Glomerular endothelial cell (primary cell): ENCODE results near the gene NKTR. TPM values are rescaled to one million over a fixed set of nuclear protein-coding genes. Genes with fewer than 3 reads are reported as not detected.
A peak's percentile ranks its signal among the peaks of the same experiment; 100 is the strongest.

ENCODE experiments used
- DNase-seq: peaks from one replicate; pipeline ENCODE4 v3.0.0-alpha.2; 2011; ENCODE audit warnings: low read depth, low spot score; ENCODE audit errors: extremely low read depth
- total RNA-seq: library from RNA; depleted of rRNA; stranded (reverse); fragments of >200 nt; gene quantifications from 2 replicates; pipeline ENCODE4 v1.2.3, GENCODE V29; 2015

Gene NKTR
- total RNA-seq, 1 donor from 2014 or later, result 73.9 TPM

GRCh38 chr3:42675909-42676308, 75.4 kb downstream of the NKTR start:
- DNase-seq, result no peak

GRCh38 chr3:42678447-42678846, 78.0 kb downstream of the NKTR start:
- no peak for DNase-seq

GRCh38 chr3:42680271-42680670, 79.8 kb downstream of the NKTR start:
- DNase-seq, result no peak

- DNase-seq, result no peak
Observed at GRCh38 chr3:42680806-42681205, 80.3 kb downstream of the NKTR start.

- no peak for DNase-seq
Observed at GRCh38 chr3:42681361-42682038, 81.0 kb downstream of the NKTR start.

- no peak for DNase-seq
Observed at GRCh38 chr3:42682301-42683070, 82.0 kb downstream of the NKTR start.

GRCh38 chr3:42683875-42684598, 83.6 kb downstream of the NKTR start:
- peak; percentile 37 for DNase-seq

- no peak for DNase-seq
Observed at GRCh38 chr3:42684632-42685362, 84.3 kb downstream of the NKTR start.

- DNase-seq, result no peak
Observed at GRCh38 chr3:42685363-42685881, 84.9 kb downstream of the NKTR start, which contains the start of gene KLHL40. KLHL40 (plus strand) TSS chr3:42685537; CDS start chr3:42685619, 82 bp downstream.

- no peak for DNase-seq
Observed at GRCh38 chr3:42685891-42686820, 85.7 kb downstream of the NKTR start.

- no peak for DNase-seq
Observed at GRCh38 chr3:42686832-42687650, 86.6 kb downstream of the NKTR start.

- no peak for DNase-seq
Observed at GRCh38 chr3:42688016-42688415, 87.5 kb downstream of the NKTR start.

- no peak for DNase-seq
Observed at GRCh38 chr3:42688487-42689420, 88.3 kb downstream of the NKTR start.

GRCh38 chr3:42689421-42690014, 89.0 kb downstream of the NKTR start:
- no peak for DNase-seq

GRCh38 chr3:42690191-42690590, 89.7 kb downstream of the NKTR start:
- no peak for DNase-seq

GRCh38 chr3:42690766-42691680, 90.5 kb downstream of the NKTR start:
- no peak for DNase-seq
